GM18517 (cell line): ENCODE results near the gene SCGB1D2.
"Not testable (repeated sequence)": the region's sequence is repeated elsewhere in the genome, so short reads cannot be mapped to it uniquely, and the experiment has no call there.

ENCODE experiments used
- ATAC-seq: cut with Tn5 transposase; IDR thresholded peaks from one replicate; pipeline ENCODE4 v1.9.1; 2021; ENCODE audit warnings: mild to moderate bottlenecking, moderate library complexity; ENCODE audit not compliant: unreplicated experiment

SCGB1D2 gene

GRCh38 chr11:62242021-62242420, at the start of gene SCGB1D2:
TSS of gene SCGB1D2 (plus strand) at chr11:62242239. CDS start at chr11:62242308, 69 bp downstream.
- no peak for ATAC-seq

GRCh38 chr11:62193952-62194351, 48.1 kb upstream of the SCGB1D2 start:
- ATAC-seq = no peak

- ATAC-seq = not testable (repeated sequence)
These were observed 47.0 kb upstream of the SCGB1D2 start for GRCh38 chr11:62195010-62195409.

- ATAC-seq = no peak
These were observed 46.1 kb upstream of the SCGB1D2 start for GRCh38 chr11:62195945-62196344.

- ATAC-seq = not testable (repeated sequence)
These were observed 44.6 kb upstream of the SCGB1D2 start for GRCh38 chr11:62197400-62197799.

- no peak for ATAC-seq
These were observed 40.7 kb upstream of the SCGB1D2 start for GRCh38 chr11:62201376-62201775.

GRCh38 chr11:62202910-62203309, 39.1 kb upstream of the SCGB1D2 start:
- no peak for ATAC-seq

GRCh38 chr11:62204430-62204829, 37.6 kb upstream of the SCGB1D2 start:
- no peak for ATAC-seq

- ATAC-seq = no peak
These were observed 36.6 kb upstream of the SCGB1D2 start for GRCh38 chr11:62205441-62205840.

GRCh38 chr11:62206276-62207066, 35.6 kb upstream of the SCGB1D2 start:
- not testable (repeated sequence) for ATAC-seq

GRCh38 chr11:62208785-62209144, 33.3 kb upstream of the SCGB1D2 start:
- ATAC-seq = no peak

- ATAC-seq = no peak
These were observed 24.8 kb upstream of the SCGB1D2 start for GRCh38 chr11:62217191-62217748.

GRCh38 chr11:62221498-62221897, 20.5 kb upstream of the SCGB1D2 start:
- ATAC-seq = no peak

- no peak for ATAC-seq
These were observed 18.9 kb upstream of the SCGB1D2 start for GRCh38 chr11:62223095-62223494.

- ATAC-seq = no peak
These were observed 8.3 kb upstream of the SCGB1D2 start for GRCh38 chr11:62233730-62234129.

GRCh38 chr11:62236187-62236586, 5.9 kb upstream of the SCGB1D2 start:
- ATAC-seq = no peak

GRCh38 chr11:62237499-62237898, 4.5 kb upstream of the SCGB1D2 start:
- no peak for ATAC-seq

GRCh38 chr11:62238151-62238550, 3.9 kb upstream of the SCGB1D2 start:
- ATAC-seq = no peak

GRCh38 chr11:62241095-62241494, 944 bp upstream of the SCGB1D2 start:
- no peak for ATAC-seq

GRCh38 chr11:62245271-62245753, 3.3 kb downstream of the SCGB1D2 start:
- ATAC-seq = no peak

GRCh38 chr11:62251698-62252097, 9.7 kb downstream of the SCGB1D2 start:
- ATAC-seq = no peak

- no peak for ATAC-seq
These were observed 12.0 kb downstream of the SCGB1D2 start for GRCh38 chr11:62253999-62254542.
